Loucy (cell line): ENCODE measurements around the gene PPP1R16B.

Experiments
- EZH2phosphoT487 ChIP-seq: fragments of 200-600 bp; IDR thresholded peaks from 2 replicates; pipeline ENCODE4 v1.6.1; 2018; ENCODE audit warnings: antibody characterized with exemption, mild to moderate bottlenecking, moderate library complexity, borderline replicate concordance
- TF ChIP-seq, protein P1 (sequence below): fragments of 200-600 bp; sonication (generic); conservative IDR thresholded peaks from 2 replicates; pipeline ENCODE4 v1.5.1; 2014; ENCODE audit warnings: mild to moderate bottlenecking, antibody characterized with exemption, low read length

GRCh38 chr20:38864662-38865061, 59.2 kb downstream of the PPP1R16B start:
- TF ChIP-seq, protein P1, sequence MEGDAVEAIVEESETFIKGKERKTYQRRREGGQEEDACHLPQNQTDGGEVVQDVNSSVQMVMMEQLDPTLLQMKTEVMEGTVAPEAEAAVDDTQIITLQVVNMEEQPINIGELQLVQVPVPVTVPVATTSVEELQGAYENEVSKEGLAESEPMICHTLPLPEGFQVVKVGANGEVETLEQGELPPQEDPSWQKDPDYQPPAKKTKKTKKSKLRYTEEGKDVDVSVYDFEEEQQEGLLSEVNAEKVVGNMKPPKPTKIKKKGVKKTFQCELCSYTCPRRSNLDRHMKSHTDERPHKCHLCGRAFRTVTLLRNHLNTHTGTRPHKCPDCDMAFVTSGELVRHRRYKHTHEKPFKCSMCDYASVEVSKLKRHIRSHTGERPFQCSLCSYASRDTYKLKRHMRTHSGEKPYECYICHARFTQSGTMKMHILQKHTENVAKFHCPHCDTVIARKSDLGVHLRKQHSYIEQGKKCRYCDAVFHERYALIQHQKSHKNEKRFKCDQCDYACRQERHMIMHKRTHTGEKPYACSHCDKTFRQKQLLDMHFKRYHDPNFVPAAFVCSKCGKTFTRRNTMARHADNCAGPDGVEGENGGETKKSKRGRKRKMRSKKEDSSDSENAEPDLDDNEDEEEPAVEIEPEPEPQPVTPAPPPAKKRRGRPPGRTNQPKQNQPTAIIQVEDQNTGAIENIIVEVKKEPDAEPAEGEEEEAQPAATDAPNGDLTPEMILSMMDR, result no peak
- no peak for TF ChIP-seq EZH2phosphoT487
